ENCODE measurements around the gene PRR5.

Gene PRR5

DNA sequence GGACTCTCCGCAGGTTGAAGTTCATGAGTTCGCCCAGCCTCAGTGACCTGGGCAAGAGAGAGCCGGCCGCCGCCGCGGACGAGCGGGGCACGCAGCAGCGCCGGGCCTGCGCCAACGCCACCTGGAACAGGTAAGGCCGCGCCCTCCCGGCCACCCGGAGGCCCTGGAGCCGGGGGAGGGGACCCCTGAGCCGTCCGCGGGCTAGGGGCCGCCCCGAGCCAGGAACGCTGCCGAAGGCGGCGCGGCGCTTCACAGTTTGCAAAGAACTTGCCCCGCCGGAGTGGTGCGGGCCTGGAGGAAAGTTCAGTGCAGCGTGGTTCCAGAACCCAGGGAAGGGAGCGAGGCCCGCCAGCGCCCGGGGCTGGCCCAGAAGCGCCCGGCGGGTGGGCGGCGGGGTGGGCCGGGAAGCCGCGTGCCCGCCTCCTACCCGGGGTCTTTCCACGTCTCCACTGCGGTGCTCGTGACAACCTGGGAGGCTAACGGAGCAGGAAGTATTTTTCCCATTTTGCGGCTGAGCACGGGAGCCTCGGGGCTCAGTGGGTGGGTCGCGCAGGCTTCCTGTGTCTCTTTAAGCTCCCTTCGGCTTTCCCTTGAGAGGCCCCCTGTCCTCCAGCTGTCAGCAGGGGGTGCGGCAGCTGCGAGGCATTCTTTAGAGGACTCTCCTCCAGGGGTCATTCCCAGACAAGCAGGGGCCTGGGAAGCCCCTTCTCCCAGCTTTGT is 635 bp downstream of the PRR5 start:
- no peak for DNase-seq (ENCODE audit: insufficient read length, low spot score)

DNA sequence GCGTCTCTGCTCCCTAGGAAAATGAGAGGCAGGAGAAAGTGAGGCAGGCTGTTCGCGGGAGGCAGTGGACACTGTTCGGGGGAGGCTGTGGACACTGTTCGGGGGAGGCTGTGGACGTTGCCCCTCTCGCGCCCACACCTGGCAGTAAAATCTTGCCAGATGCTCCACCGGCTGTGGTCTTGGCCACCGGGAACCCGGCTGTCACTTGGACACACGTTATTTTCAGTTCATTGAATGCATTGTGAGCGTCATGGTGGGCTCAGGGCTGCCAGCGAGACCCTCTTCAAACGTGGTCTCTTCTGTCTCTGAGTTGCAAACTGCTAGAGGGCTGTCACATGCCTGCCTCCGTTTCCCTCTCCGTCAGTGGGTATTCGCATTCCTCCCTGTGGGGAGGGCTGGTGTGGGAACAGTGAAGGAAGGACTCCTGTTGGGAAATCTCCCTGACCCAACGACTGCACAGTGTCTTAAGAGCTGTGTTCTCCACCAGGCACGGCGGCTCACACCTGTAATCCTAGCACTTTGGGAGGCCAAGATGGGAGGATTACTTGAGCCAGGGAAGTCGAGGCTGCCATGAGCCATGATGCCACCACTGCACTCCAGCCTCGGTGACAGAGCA is 1.4 kb downstream of the PRR5 start:
- FAIRE-seq (no peak), DNase-seq (ENCODE audit: insufficient read length, low spot score) (no peak)
- TF ChIP-seq POLR2A (IDR thresholded peaks at IDR 0.05; ENCODE audit: low read depth, low read length): no peak

More for the DNA sequence above, 635 bp downstream of the PRR5 start:
- no peak for FAIRE-seq
- TF ChIP-seq TAF1 (IDR thresholded peaks at IDR 0.05; ENCODE audit: low read depth, low read length) (no peak), POU2F2 (IDR thresholded peaks at IDR 0.05; ENCODE audit: low read depth, low read length) (no peak), SPI1 (IDR thresholded peaks at IDR 0.05; ENCODE audit: low read depth, low read length) (no peak), PAX5 (IDR thresholded peaks at IDR 0.05; ENCODE audit: insufficient read depth, low read length, severe bottlenecking) (no peak), POLR2A (IDR thresholded peaks at IDR 0.05; ENCODE audit: low read depth, low read length) (no peak), POLR2AphosphoS5 (IDR thresholded peaks at IDR 0.05; ENCODE audit: low read depth, low read length) (no peak)

DNA sequence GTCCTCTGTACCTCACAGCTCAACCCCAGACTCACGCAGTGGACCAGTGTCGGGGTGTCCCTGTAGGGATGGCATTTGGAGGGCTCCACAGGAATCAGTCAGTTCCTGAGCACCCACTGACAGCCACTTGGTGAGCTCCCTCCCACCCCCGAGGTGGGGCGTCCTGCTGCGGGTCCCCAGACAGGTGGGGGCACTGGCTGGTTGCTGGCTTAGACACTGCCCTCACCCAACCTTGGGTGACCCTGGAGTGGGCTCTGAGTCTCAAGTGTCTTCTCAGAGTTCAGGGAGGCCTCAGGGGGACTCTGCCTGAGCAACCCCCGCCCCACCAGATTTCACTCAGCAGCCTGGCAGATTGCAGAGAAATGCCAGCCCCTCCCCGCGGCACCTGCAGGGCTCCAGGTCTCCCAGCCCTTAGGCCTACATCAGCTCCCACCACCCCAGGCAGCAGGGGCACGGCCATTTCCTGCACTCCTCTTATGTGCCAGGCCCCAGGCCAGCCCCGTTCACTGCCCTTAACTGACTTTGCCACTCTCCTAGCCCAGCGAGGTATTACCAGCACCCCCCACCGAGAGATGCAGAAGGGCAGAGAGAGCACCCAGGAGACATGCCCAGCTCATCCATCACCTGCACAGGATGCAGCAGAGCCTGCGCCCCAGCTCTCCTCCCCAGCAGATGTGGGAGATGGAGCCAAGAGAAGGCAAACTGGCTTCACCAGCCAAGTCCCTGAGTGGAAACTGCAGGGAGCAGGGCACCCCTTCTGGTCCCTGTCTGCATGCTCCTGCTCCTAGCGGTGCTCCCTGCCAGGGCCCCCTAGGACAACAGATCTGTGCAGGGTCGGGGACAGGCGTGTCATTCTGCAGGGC is 2.4 kb downstream of the PRR5 start:
- no peak for FAIRE-seq
- no peak for DNase-seq (ENCODE audit: insufficient read length, low spot score)
- TF ChIP-seq POLR2AphosphoS5 (IDR thresholded peaks at IDR 0.05; ENCODE audit: low read depth, low read length): no peak
- no peak for TF ChIP-seq SPI1 (IDR thresholded peaks at IDR 0.05; ENCODE audit: low read depth, low read length)
- TF ChIP-seq TAF1 (IDR thresholded peaks at IDR 0.05; ENCODE audit: low read depth, low read length): no peak
- TF ChIP-seq POU2F2 (IDR thresholded peaks at IDR 0.05; ENCODE audit: low read depth, low read length): no peak
- no peak for TF ChIP-seq PAX5 (IDR thresholded peaks at IDR 0.05; ENCODE audit: insufficient read depth, low read length, severe bottlenecking)
- TF ChIP-seq POLR2A (IDR thresholded peaks at IDR 0.05; ENCODE audit: low read depth, low read length): no peak

DNA sequence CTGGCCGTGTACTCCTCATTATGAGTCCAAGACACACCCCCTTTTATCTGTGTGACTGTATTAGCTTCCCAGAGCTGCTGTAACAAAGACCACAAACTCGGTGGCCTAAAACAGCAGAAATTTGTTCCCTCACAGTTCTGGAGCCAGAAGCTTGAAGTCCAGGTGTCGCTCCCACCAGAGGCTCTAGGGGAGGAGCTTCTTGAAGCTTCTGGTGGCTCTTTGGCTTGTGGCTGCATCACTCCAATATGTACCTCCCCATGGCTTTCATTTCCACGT is 3.0 kb downstream of the PRR5 start:
- no peak for DNase-seq (ENCODE audit: insufficient read length, low spot score)
- TF ChIP-seq POLR2A (IDR thresholded peaks at IDR 0.05; ENCODE audit: low read depth, low read length): no peak
- no peak for TF ChIP-seq TAF1 (IDR thresholded peaks at IDR 0.05; ENCODE audit: low read depth, low read length)
- no peak for TF ChIP-seq PAX5 (IDR thresholded peaks at IDR 0.05; ENCODE audit: insufficient read depth, low read length, severe bottlenecking)
- no peak for TF ChIP-seq SPI1 (IDR thresholded peaks at IDR 0.05; ENCODE audit: low read depth, low read length)
- no peak for TF ChIP-seq POLR2AphosphoS5 (IDR thresholded peaks at IDR 0.05; ENCODE audit: low read depth, low read length)
- no peak for TF ChIP-seq POU2F2 (IDR thresholded peaks at IDR 0.05; ENCODE audit: low read depth, low read length)
- FAIRE-seq: no peak

DNA sequence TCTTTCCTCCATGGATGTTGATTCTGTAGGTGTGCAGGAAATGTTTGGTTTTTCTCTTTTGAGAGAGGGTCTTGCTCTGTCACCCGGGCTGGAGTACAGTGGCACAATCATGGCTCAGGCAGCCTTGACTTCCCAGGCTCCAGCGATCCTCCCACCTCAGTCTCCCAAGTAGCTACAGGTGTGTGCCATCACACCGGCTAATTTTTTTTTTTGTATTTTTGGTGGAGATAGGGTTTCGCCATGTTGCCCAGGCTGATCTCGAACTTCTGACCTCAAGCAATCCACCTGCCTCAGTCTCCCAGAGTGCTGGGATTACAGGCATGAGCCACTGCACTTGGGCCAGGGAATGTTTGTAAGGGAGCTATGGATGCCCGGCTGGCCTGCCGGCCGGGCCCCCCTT is 4.5 kb downstream of the PRR5 start:
- no peak for DNase-seq (ENCODE audit: insufficient read length, low spot score)
- no peak for TF ChIP-seq POLR2AphosphoS5 (IDR thresholded peaks at IDR 0.05; ENCODE audit: low read depth, low read length)
- TF ChIP-seq SPI1 (IDR thresholded peaks at IDR 0.05; ENCODE audit: low read depth, low read length): no peak
- TF ChIP-seq TAF1 (IDR thresholded peaks at IDR 0.05; ENCODE audit: low read depth, low read length): no peak
- no peak for TF ChIP-seq POLR2A (IDR thresholded peaks at IDR 0.05; ENCODE audit: low read depth, low read length)
- no peak for TF ChIP-seq POU2F2 (IDR thresholded peaks at IDR 0.05; ENCODE audit: low read depth, low read length)
- no peak for TF ChIP-seq PAX5 (IDR thresholded peaks at IDR 0.05; ENCODE audit: insufficient read depth, low read length, severe bottlenecking)
- no peak for FAIRE-seq

DNA sequence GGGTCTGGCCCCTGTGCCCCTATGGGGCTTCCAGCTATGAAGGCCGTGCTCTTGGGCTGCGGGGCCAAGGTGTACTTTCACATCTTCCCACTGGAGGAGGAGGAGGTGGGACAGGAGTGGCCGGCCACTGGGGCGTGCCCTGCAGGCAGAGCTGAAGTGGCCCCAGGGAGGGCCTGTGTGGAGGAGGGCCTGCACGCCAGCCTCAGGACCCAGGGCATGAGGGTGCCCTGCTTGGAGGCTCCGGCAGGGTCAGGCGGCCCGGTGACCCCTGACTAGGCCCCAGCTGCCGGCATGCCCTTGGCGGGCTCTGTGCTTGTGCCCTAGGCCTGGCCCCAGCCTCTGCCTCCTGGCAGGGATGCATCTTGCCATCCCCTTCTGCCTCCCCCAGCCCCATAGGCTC is 5.2 kb downstream of the PRR5 start:
- no peak for FAIRE-seq
- no peak for DNase-seq (ENCODE audit: insufficient read length, low spot score)
- TF ChIP-seq TAF1 (IDR thresholded peaks at IDR 0.05; ENCODE audit: low read depth, low read length): no peak
- TF ChIP-seq PAX5 (IDR thresholded peaks at IDR 0.05; ENCODE audit: insufficient read depth, low read length, severe bottlenecking): no peak
- no peak for TF ChIP-seq SPI1 (IDR thresholded peaks at IDR 0.05; ENCODE audit: low read depth, low read length)
- TF ChIP-seq POLR2AphosphoS5 (IDR thresholded peaks at IDR 0.05; ENCODE audit: low read depth, low read length): no peak
- no peak for TF ChIP-seq POLR2A (IDR thresholded peaks at IDR 0.05; ENCODE audit: low read depth, low read length)
- TF ChIP-seq POU2F2 (IDR thresholded peaks at IDR 0.05; ENCODE audit: low read depth, low read length): no peak

DNA sequence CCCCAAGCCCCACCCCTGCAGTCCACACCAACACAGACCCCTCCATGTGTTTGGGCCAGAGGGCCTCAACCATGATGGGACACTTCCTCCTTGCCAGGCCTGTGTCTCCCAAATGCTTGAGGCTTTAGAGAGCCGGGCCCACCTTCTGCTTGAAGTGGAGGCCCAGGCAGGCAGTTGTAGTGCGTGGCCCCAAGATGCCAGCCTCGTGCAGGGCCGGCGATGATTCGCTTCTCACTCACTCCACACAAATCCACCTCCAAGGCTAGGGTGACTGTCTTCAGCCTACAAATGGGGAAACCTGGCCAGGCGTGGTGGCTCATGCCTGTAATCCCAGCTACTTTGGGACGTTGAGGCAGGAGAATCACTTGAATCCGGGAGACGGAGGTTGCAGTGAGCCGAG is 5.7 kb downstream of the PRR5 start:
- DNase-seq (ENCODE audit: insufficient read length, low spot score) (no peak), FAIRE-seq (no peak)
- TF ChIP-seq TAF1 (IDR thresholded peaks at IDR 0.05; ENCODE audit: low read depth, low read length): no peak
- no peak for TF ChIP-seq POLR2A (IDR thresholded peaks at IDR 0.05; ENCODE audit: low read depth, low read length)
- TF ChIP-seq SPI1 (IDR thresholded peaks at IDR 0.05; ENCODE audit: low read depth, low read length): no peak
- TF ChIP-seq POLR2AphosphoS5 (IDR thresholded peaks at IDR 0.05; ENCODE audit: low read depth, low read length): no peak
- TF ChIP-seq PAX5 (IDR thresholded peaks at IDR 0.05; ENCODE audit: insufficient read depth, low read length, severe bottlenecking): no peak
- no peak for TF ChIP-seq POU2F2 (IDR thresholded peaks at IDR 0.05; ENCODE audit: low read depth, low read length)

DNA sequence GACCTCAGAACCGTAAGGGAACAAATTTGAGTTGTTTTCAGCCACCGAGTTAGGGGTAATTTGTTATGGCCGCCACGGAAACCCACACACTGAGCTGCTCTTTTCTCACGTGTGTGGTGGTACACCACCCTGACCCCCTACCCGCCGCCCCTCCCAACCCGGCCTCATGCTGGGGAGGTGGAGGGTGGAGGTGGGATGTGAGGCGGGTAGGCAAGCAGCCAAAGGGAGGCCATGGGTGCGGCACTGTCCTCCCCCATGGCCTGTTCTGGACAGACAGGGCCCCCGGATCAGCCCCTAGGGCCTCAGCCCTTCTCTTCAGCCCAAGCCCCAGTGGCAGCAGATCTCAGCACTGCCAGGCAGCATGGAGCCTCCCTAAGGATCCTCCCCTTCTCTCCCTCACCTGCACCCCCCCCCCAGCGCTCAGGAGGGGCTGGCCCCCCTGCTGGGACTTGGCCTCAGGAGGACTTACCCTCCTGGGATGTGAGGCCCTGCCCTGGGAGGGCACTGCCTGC is 7.9 kb downstream of the PRR5 start:
- DNase-seq (ENCODE audit: insufficient read length, low spot score): no peak
- FAIRE-seq: no peak

More for the DNA sequence above, 7.9 kb downstream of the PRR5 start:
- TF ChIP-seq TAF1 (IDR thresholded peaks at IDR 0.05; ENCODE audit: low read depth, low read length) (no peak), PAX5 (IDR thresholded peaks at IDR 0.05; ENCODE audit: insufficient read depth, low read length, severe bottlenecking) (no peak), SPI1 (IDR thresholded peaks at IDR 0.05; ENCODE audit: low read depth, low read length) (no peak), POLR2A (IDR thresholded peaks at IDR 0.05; ENCODE audit: low read depth, low read length) (no peak), POLR2AphosphoS5 (IDR thresholded peaks at IDR 0.05; ENCODE audit: low read depth, low read length) (no peak), POU2F2 (IDR thresholded peaks at IDR 0.05; ENCODE audit: low read depth, low read length) (no peak)

All from GM12891 (cell line).